ENCODE results near the gene RBM33.

Gene RBM33

DNA sequence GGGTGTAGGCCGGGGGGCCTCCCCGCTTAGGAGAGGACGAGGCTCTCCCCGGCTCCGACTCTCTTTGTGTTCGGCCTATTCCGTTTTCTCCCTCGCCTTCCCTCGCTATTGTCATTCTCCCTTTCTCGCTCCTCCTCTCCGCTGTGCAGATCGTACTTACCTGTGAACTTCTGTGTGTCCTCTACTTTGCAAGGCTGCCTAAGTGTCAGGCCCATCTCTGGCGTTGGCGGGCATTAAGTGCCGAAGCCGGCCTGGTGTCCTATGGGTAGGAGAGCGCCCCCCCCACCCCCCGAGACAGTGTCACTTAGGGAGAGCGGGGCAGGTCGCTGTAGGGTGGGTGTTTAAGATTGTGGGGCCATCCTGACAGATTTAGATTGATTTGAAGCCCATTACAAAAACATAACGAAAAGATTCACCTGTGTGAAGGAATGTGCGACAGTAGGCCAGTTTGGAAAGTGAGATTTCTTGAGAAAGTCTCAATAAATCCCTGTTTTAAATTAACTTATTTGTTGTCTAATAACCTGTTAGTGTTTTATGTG lies 579 bp downstream of the RBM33 start:
- no peak for DNase-seq (ENCODE audit: extremely low read depth, low read depth)
- TF ChIP-seq, protein P1, sequence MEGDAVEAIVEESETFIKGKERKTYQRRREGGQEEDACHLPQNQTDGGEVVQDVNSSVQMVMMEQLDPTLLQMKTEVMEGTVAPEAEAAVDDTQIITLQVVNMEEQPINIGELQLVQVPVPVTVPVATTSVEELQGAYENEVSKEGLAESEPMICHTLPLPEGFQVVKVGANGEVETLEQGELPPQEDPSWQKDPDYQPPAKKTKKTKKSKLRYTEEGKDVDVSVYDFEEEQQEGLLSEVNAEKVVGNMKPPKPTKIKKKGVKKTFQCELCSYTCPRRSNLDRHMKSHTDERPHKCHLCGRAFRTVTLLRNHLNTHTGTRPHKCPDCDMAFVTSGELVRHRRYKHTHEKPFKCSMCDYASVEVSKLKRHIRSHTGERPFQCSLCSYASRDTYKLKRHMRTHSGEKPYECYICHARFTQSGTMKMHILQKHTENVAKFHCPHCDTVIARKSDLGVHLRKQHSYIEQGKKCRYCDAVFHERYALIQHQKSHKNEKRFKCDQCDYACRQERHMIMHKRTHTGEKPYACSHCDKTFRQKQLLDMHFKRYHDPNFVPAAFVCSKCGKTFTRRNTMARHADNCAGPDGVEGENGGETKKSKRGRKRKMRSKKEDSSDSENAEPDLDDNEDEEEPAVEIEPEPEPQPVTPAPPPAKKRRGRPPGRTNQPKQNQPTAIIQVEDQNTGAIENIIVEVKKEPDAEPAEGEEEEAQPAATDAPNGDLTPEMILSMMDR (IDR thresholded peaks at IDR 0.05; ENCODE audit: low read depth, low read length), result no peak

DNA sequence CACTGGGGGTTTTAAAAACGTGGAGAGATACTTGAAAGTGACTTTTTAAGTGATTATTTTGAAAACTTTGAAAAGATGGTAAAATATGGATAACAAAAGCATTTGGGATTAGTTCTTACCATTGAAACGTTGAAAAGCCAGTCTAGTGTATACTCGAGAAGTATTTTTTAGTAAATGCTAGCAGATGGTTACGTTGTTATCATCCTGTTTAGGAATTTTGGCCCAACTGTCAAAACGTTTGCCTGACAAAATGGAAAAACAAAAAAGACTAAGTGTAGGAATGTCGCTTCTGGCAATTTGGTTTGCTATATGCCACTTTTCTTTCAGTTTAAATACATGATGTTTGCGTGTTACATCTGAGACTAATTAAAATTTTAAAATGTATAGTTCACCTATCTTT lies 1.2 kb downstream of the RBM33 start:
- TF ChIP-seq, protein P1 (IDR thresholded peaks at IDR 0.05; ENCODE audit: low read depth, low read length), result no peak
- no peak for DNase-seq (ENCODE audit: extremely low read depth, low read depth)

DNA sequence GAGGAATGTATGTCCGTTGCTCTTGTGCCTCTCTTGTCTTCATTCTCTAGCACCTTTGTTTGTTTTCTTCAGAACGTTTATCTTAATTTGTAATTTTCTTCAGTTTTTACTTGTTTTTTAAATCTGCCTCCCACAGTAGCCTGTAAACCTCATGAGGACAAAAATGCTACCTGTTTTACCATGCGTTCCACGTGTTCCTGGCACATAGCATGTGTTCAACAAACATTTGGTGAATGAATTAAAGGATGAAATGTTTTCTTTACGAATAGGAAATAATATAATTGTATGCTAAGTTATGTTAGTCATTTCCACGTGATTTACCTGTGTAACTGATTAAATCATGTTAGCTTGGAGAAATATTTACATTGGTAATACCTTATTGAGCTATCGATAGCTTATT lies 2.2 kb downstream of the RBM33 start:
- TF ChIP-seq, protein P1 (IDR thresholded peaks at IDR 0.05; ENCODE audit: low read depth, low read length), result no peak
- DNase-seq (ENCODE audit: extremely low read depth, low read depth), result no peak

DNA sequence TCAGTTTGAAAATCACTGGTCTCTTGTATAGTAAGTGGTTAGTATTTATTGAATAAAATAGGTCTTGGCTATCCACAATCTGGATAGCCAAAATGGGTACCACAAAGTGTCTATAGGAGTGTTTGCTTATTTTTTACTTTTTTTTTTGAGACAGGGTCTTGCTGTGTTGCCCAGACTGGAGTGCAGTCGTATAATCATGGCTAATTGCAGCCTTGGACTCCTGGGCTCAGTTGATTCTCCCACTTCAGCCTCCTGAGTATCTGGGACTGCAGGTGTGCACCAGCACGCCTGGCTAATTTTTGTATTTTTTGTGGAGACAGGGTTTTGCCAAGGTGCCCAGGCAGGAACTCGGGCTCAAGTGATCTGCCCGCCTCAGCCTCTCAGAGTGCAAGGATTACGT lies 2.8 kb downstream of the RBM33 start:
- TF ChIP-seq, protein P1 (IDR thresholded peaks at IDR 0.05; ENCODE audit: low read depth, low read length), result no peak
- no peak for DNase-seq (ENCODE audit: extremely low read depth, low read depth)

DNA sequence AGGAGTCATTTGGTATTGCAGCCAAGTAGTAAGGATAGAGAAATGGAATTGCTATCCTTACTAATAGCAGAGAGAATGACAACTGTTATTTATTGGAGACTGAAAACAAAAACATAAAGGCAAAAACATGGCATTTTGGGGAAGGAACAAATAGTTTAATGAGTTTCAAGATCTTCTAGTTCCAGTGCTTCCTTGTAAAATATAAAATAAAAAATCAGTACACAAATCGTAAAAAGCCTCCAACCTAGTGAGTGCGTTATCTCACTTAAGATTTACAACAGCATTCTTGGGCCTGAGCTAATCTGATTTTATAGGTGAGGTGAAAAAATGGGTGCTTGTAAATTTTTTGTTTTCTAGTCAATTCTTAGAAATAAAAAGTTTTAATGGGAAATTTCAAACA lies 3.3 kb downstream of the RBM33 start:
- TF ChIP-seq, protein P1 (IDR thresholded peaks at IDR 0.05; ENCODE audit: low read depth, low read length), result no peak
- DNase-seq (ENCODE audit: extremely low read depth, low read depth), result no peak

DNA sequence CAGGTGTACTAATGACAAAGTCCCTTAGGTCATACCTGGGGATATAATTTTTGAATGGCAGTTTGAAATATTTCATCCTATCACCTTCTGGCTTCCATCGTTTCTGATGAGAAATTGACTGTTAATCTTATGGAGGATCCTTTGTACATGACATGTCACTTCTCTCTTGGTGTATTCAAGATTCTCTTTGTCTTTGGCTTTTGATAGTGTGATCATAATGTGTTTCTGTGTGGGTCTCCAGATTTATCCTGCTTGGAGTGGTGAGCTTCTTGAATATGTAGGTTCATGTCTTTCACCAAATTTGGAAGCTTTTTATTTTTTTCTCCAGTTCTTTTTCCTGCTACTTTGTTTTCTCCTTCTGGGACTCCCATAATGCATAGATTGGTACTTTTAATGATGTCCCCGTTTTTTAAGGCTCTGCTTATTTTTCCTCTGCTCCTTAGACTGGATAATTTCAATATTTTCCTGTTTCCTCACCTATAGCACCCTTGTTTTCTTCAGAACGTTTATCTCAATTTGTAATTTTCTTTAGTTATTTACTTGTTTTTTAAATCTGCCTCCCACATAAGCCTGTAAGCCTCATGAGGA lies 4.4 kb downstream of the RBM33 start:
- TF ChIP-seq, protein P1 (IDR thresholded peaks at IDR 0.05; ENCODE audit: low read depth, low read length), result no peak

DNA sequence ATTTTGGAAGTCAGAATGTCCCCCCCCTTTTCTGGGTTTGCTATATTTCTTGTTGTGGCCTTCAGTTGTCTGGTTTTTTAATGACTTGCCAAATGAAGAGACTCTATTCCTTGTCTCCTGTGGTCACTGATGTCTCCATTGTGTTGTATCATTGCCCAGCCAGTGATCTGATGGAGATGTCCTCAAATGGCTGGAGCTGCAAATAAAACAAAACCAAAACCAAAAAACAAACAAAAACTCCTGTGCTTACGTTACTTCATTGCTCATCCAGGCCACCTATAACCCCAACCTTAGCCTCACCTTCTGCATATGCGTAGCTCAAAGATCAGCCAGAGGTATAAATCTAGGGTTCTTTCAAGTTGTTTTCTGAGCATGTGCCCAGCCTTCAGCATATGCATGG lies 5.1 kb downstream of the RBM33 start:
- no peak for DNase-seq (ENCODE audit: extremely low read depth, low read depth)
- TF ChIP-seq, protein P1 (IDR thresholded peaks at IDR 0.05; ENCODE audit: low read depth, low read length), result no peak

More for the DNA sequence above, 4.4 kb downstream of the RBM33 start:
- no peak for DNase-seq (ENCODE audit: extremely low read depth, low read depth)
